B cell (primary cell): ENCODE measurements around the gene SLC40A1. TPM values are rescaled to one million over a fixed set of nuclear protein-coding genes. Genes with fewer than 3 reads are reported as not detected.

Source experiments
- ATAC-seq: fragments of 200-7000 bp; cut with Tn5 transposase; one replicate; pipeline ENCODE4 v1.10.0; 2021; ENCODE audit warnings: low read depth, mild to moderate bottlenecking, moderate number of reproducible peaks, moderate library complexity
- CTCF ChIA-PET: fragments of 350-600 bp; sonication (Branson Sonifier 250); formaldehyde crosslinking; loops from one replicate; lab custom pipeline; 2021; ENCODE audit warnings: antibody characterized with exemption, inconsistent platforms; lab: Charles Lee
- POLR2A ChIA-PET: fragments of 350-600 bp; sonication (Branson Sonifier 250); formaldehyde crosslinking; loops from one replicate; lab custom pipeline; 2021; ENCODE audit warnings: antibody characterized with exemption; lab: Charles Lee
- DNase-seq: peaks from one replicate; pipeline ENCODE4 v3.0.0; 2013
- H2AFZ ChIP-seq: 2 replicates; pipeline ENCODE4 v1.6.1; 2012; ENCODE audit warnings: mild to moderate bottlenecking, low read depth, low read length; ENCODE audit not compliant: insufficient read depth, poor library complexity, severe bottlenecking
- H3K27ac ChIP-seq, 2 donors: 1 replicate in 1 of 2; 2 replicates in 1 of 2; pipeline ENCODE4 v1.5.1; 2012 to 2013; ENCODE audit warnings: low read length in 2 of 2, mild to moderate bottlenecking in 2 of 2, moderate library complexity in 1 of 2
- H3K27me3 ChIP-seq, 4 experiments: fragments of 200-600 bp in 1 of 4; sonication (generic) in 1 of 4; replicated peaks in 1 of 4; 1 replicate in 2 of 4; 2 replicates in 2 of 4; pipeline versions ENCODE4 v1.6.1 to v1.7.0; 2013 to 2016; ENCODE audit warnings: low read length in 3 of 4, mild to moderate bottlenecking in 2 of 4, mixed read lengths in 1 of 4, moderate library complexity in 1 of 4; ENCODE audit not compliant: insufficient read depth in 4 of 4, control insufficient read depth in 3 of 4; ENCODE audit errors: control extremely low read depth in 1 of 4
- H3K36me3 ChIP-seq, 2 experiments: replicated peaks in 1 of 2; 1 replicate in 1 of 2; 2 replicates in 1 of 2; pipeline versions ENCODE4 v1.6.1 to v1.7.1; 2013; ENCODE audit warnings: low read length in 1 of 2; ENCODE audit not compliant: insufficient read depth in 2 of 2, control insufficient read depth in 1 of 2; ENCODE audit errors: control extremely low read depth in 1 of 2, extremely low read depth in 1 of 2
- H3K4me1 ChIP-seq, 2 donors: fragments of 200-600 bp in 1 of 2; sonication (generic) in 1 of 2; 1 replicate in 1 of 2; 2 replicates in 1 of 2; pipeline versions ENCODE4 v1.5.1 to v1.6.1; 2013 to 2017; ENCODE audit warnings: low read length in 2 of 2; ENCODE audit not compliant: control insufficient read depth in 2 of 2, insufficient read depth in 2 of 2
- H3K4me2 ChIP-seq: replicated peaks from 2 replicates; pipeline ENCODE3; 2012; ENCODE audit warnings: mild to moderate bottlenecking, low read depth, low read length; ENCODE audit not compliant: poor library complexity, severe bottlenecking
- H3K4me3 ChIP-seq, 5 experiments: fragments of 200-600 bp in 1 of 5; sonication (generic) in 1 of 5; 1 replicate in 3 of 5; 2 replicates in 2 of 5; pipeline versions ENCODE4 v1.5.1 to v1.7.0; 2011 to 2016; ENCODE audit warnings: low read length in 4 of 5, mild to moderate bottlenecking in 4 of 5, low read depth in 2 of 5, control low read depth in 1 of 5, moderate library complexity in 1 of 5; ENCODE audit not compliant: insufficient read depth in 1 of 5; ENCODE audit errors: control extremely low read depth in 1 of 5, extremely low read depth in 1 of 5
- H3K79me2 ChIP-seq: fragments of 200-600 bp; sonication (generic); one replicate; pipeline ENCODE4 v1.6.0; 2016; ENCODE audit warnings: low read length; ENCODE audit not compliant: control insufficient read depth, insufficient read depth
- H3K9ac ChIP-seq: fragments of 200-600 bp; sonication (generic); 2 replicates; pipeline ENCODE4 v1.6.1; 2017; ENCODE audit warnings: mild to moderate bottlenecking, low read length, moderate library complexity
- H3K9me3 ChIP-seq, 3 donors: one replicate each; pipeline versions ENCODE4 v1.6.1 to v1.7.1; 2013; ENCODE audit warnings: low read length in 2 of 3; ENCODE audit not compliant: control insufficient read depth in 2 of 3, insufficient read depth in 1 of 3; ENCODE audit errors: control extremely low read depth in 1 of 3
- H4K20me1 ChIP-seq: 2 replicates; pipeline ENCODE4 v1.6.0; 2012; ENCODE audit warnings: mild to moderate bottlenecking, low read length; ENCODE audit not compliant: insufficient read depth, control insufficient read depth, poor library complexity, severe bottlenecking
- H3K27ac Mint-ChIP-seq: one replicate; pipeline ENCODE4 v1.8.0; 2021; ENCODE audit warnings: mixed read lengths
- H3K27me3 Mint-ChIP-seq: one replicate; pipeline ENCODE4 v1.8.0; 2021; ENCODE audit warnings: mixed read lengths
- H3K4me1 Mint-ChIP-seq: one replicate; pipeline ENCODE4 v1.8.0; 2021; ENCODE audit warnings: mixed read lengths
- H3K4me3 Mint-ChIP-seq: one replicate; pipeline ENCODE4 v1.8.0; 2021; ENCODE audit warnings: mixed read lengths
- H3K9me3 Mint-ChIP-seq: one replicate; pipeline ENCODE4 v1.8.0; 2022; ENCODE audit warnings: mixed read lengths; ENCODE audit not compliant: insufficient read depth
- CTCF ChIP-seq: fragments of 200-600 bp; IDR thresholded peaks from one replicate; pipeline ENCODE4 v1.8.0; 2022; ENCODE audit warnings: antibody characterized with exemption, mild to moderate bottlenecking
- EZH2 ChIP-seq: IDR thresholded peaks from 2 replicates; pipeline ENCODE4 v1.6.1; 2012; ENCODE audit warnings: borderline replicate concordance, low read depth, mild to moderate bottlenecking, moderate library complexity, low read length; ENCODE audit not compliant: insufficient read depth, poor library complexity, severe bottlenecking
- WGBS: methylation state at CpG from one replicate; pipeline ENCODE4 v1.1.5; 2013; ENCODE audit warnings: missing lambda C conversion rate; ENCODE audit not compliant: insufficient coverage; 5-methylcytosine and 5-hydroxymethylcytosine counted together
- intact Hi-C: fragments of 100-400 bp; cut with micrococcal nuclease; formaldehyde crosslinking; loops from one replicate; pipeline ENCODE4 v1.10.0; 2022
- polyA plus RNA-seq: library from polyadenylated mRNA; depleted of rRNA; stranded (reverse); fragments of >200 nt; gene quantifications from 2 replicates; pipeline ENCODE4 v1.2.3, GENCODE V29; 2012
- total RNA-seq, 2 donors: library from RNA; stranded (reverse); fragments of 120-200 nt in 1 of 2; gene quantifications; 1 replicate in 1 of 2; 2 replicates in 1 of 2; pipeline versions ENCODE4 v1.2.3 to v1.2.4, GENCODE V29; 2013 to 2022

SLC40A1 gene
- total and polyA plus RNA-seq, 2 donors (not counting 1 experiment from before 2014, with no cell fraction given): 0.07 to 0.39 TPM

- Histone ChIP-seq H3K27ac (no peak overlapping the region), H3K4me1 (no peaks in the 10 kb centered on the region), H2AFZ (no peak overlapping the region), H4K20me1 (no peaks in the 10 kb centered on the region), H3K79me2 (no peaks in the 10 kb centered on the region), H3K4me2 (no peak overlapping the region), H3K36me3 (no peaks in the 10 kb centered on the region), H3K9me3 (no peaks in the 10 kb centered on the region), H3K9ac (no peak overlapping the region), H3K4me3 (no peak overlapping the region), H3K27me3 (no peaks in the 10 kb centered on the region)
- WGBS: 83% methylated on average over 6 of the region's 6 CpGs
- Mint-ChIP-seq H3K4me1 (no peaks in the 10 kb centered on the region), H3K4me3 (no peak overlapping the region), H3K9me3 (no peaks in the 10 kb centered on the region), H3K27ac (no peak overlapping the region), H3K27me3 (peaks cover 13% of the 10 kb centered on the region)
- POLR2A ChIA-PET: no interaction called here
- TF ChIP-seq CTCF (no peak), EZH2 (no peak)
- no peak for DNase-seq
- no peak for ATAC-seq
- intact Hi-C loops: no loop called here
- CTCF ChIA-PET: no interaction called here
Observed at GRCh38 chr2:189533288-189534035, 47.1 kb downstream of the SLC40A1 start.

GRCh38 chr2:189530965-189531637 lies 49.5 kb downstream of the SLC40A1 start:
- peaks cover 20% of the 10 kb centered on the region for H3K27me3 Mint-ChIP-seq
- no peak overlapping the region for H3K4me2 ChIP-seq
- no peak overlapping the region for H3K27ac ChIP-seq
- TF ChIP-seq EZH2: no peak
- TF ChIP-seq CTCF: no peak
- H4K20me1 ChIP-seq: no peaks in the 10 kb centered on the region
- no peaks in the 10 kb centered on the region for H3K9me3 Mint-ChIP-seq
- no peak overlapping the region for H3K4me3 ChIP-seq
- WGBS: 100% methylated on average over 1 of the region's 3 CpGs
- no peak overlapping the region for H3K9ac ChIP-seq
- H3K4me1 ChIP-seq: no peaks in the 10 kb centered on the region
- H3K27ac Mint-ChIP-seq: no peak overlapping the region
- no peaks in the 10 kb centered on the region for H3K36me3 ChIP-seq
- H3K79me2 ChIP-seq: no peaks in the 10 kb centered on the region
- no peaks in the 10 kb centered on the region for H3K4me1 Mint-ChIP-seq
- no peak for DNase-seq
- ChIA-PET CTCF (no interaction called here), POLR2A (no interaction called here)
- no peak overlapping the region for H2AFZ ChIP-seq
- peaks cover 0 to 7% (median 0%) of the 10 kb centered on the region in 4 experiments for H3K27me3 ChIP-seq
- no peak overlapping the region for H3K4me3 Mint-ChIP-seq
- no peaks in the 10 kb centered on the region for H3K9me3 ChIP-seq
- intact Hi-C loops: no loop called here
- ATAC-seq: no peak
